Astrocyte (in vitro differentiated cells and primary cell): ENCODE data around the gene PLA2G6. TPM values are rescaled to one million over a fixed set of nuclear protein-coding genes. Genes with fewer than 3 reads are reported as not detected.

Experiments used
- DNase-seq: peaks from one replicate; pipeline ENCODE4 v3.0.0-alpha.2; 2010; ENCODE audit warnings: low read depth
- FAIRE-seq: peaks from 2 replicates; lab custom pipeline; 2011; peaks lifted over from hg19 to GRCh38; lab: Jason Lieb, UNC
- H2AFZ ChIP-seq: 2 replicates; pipeline ENCODE4 v1.6.0; 2012; ENCODE audit warnings: low read depth, low read length, inconsistent platforms
- H3K27ac ChIP-seq: 2 replicates; pipeline ENCODE4 v1.5.1; 2011; ENCODE audit warnings: low read depth, low read length, inconsistent platforms
- H3K27me3 ChIP-seq: 2 replicates; pipeline ENCODE4 v1.6.0; 2011; ENCODE audit warnings: low read length, inconsistent platforms; ENCODE audit not compliant: insufficient read depth
- H3K36me3 ChIP-seq: 2 replicates; pipeline ENCODE4 v1.5.1; 2011; ENCODE audit warnings: low read length, inconsistent platforms; ENCODE audit not compliant: insufficient read depth
- H3K4me1 ChIP-seq: 2 replicates; pipeline ENCODE4 v1.5.1; 2011; ENCODE audit warnings: low read length, inconsistent platforms; ENCODE audit not compliant: insufficient read depth
- H3K4me2 ChIP-seq: 2 replicates; pipeline ENCODE4 v1.6.0; 2012; ENCODE audit warnings: low read length, inconsistent platforms
- H3K4me3 ChIP-seq: 2 replicates; pipeline ENCODE4 v1.5.1; 2011; ENCODE audit warnings: low read depth, mild to moderate bottlenecking, low read length, inconsistent platforms; ENCODE audit not compliant: insufficient read depth
- H3K79me2 ChIP-seq: 2 replicates; pipeline ENCODE4 v1.6.0; 2012; ENCODE audit warnings: mild to moderate bottlenecking, low read length, inconsistent platforms; ENCODE audit not compliant: insufficient read depth
- H3K9ac ChIP-seq: 2 replicates; pipeline ENCODE4 v1.6.0; 2012; ENCODE audit warnings: mild to moderate bottlenecking, low read length, inconsistent platforms
- H3K9me3 ChIP-seq: 2 replicates; pipeline ENCODE4 v1.5.1; 2012; ENCODE audit warnings: low read depth, mild to moderate bottlenecking, low read length, inconsistent platforms; ENCODE audit not compliant: insufficient read depth
- H4K20me1 ChIP-seq: 2 replicates; pipeline ENCODE4 v1.6.0; 2012; ENCODE audit warnings: low read length, inconsistent platforms; ENCODE audit not compliant: insufficient read depth
- H3K27ac Mint-ChIP-seq: one replicate; pipeline ENCODE4 v1.8.0; 2021; ENCODE audit warnings: mild to moderate bottlenecking, mixed read lengths; ENCODE audit not compliant: unreplicated experiment
- H3K27me3 Mint-ChIP-seq: one replicate; pipeline ENCODE4 v1.8.0; 2021; ENCODE audit warnings: low read depth, mixed read lengths; ENCODE audit not compliant: unreplicated experiment
- H3K36me3 Mint-ChIP-seq: one replicate; pipeline ENCODE4 v1.8.0; 2021; ENCODE audit warnings: low read depth, mixed read lengths; ENCODE audit not compliant: unreplicated experiment
- H3K4me1 Mint-ChIP-seq: one replicate; pipeline ENCODE4 v1.8.0; 2021; ENCODE audit warnings: low read depth, mixed read lengths; ENCODE audit not compliant: unreplicated experiment
- H3K4me3 Mint-ChIP-seq: one replicate; pipeline ENCODE4 v1.8.0; 2021; ENCODE audit warnings: mild to moderate bottlenecking, moderate library complexity, mixed read lengths; ENCODE audit not compliant: unreplicated experiment
- H3K9me3 Mint-ChIP-seq: one replicate; pipeline ENCODE4 v1.8.0; 2021; ENCODE audit warnings: mild to moderate bottlenecking, mixed read lengths; ENCODE audit not compliant: unreplicated experiment
- CTCF ChIP-seq: IDR thresholded peaks from 2 replicates; pipeline ENCODE4 v1.5.1; 2011; ENCODE audit warnings: low read depth, mild to moderate bottlenecking, inconsistent platforms, low read length, moderate library complexity; ENCODE audit not compliant: insufficient read depth
- EZH2 ChIP-seq: IDR thresholded peaks from 2 replicates; pipeline ENCODE4 v1.6.1; 2012; ENCODE audit warnings: mild to moderate bottlenecking, low read length, inconsistent platforms; ENCODE audit not compliant: insufficient read depth
- total RNA-seq: library from RNA; stranded (reverse); gene quantifications from 2 replicates; pipeline ENCODE4 v1.2.1, GENCODE V29; 2021

The PLA2G6 gene
- total RNA-seq, 1 donor from 2014 or later = 10.0 TPM

DNA sequence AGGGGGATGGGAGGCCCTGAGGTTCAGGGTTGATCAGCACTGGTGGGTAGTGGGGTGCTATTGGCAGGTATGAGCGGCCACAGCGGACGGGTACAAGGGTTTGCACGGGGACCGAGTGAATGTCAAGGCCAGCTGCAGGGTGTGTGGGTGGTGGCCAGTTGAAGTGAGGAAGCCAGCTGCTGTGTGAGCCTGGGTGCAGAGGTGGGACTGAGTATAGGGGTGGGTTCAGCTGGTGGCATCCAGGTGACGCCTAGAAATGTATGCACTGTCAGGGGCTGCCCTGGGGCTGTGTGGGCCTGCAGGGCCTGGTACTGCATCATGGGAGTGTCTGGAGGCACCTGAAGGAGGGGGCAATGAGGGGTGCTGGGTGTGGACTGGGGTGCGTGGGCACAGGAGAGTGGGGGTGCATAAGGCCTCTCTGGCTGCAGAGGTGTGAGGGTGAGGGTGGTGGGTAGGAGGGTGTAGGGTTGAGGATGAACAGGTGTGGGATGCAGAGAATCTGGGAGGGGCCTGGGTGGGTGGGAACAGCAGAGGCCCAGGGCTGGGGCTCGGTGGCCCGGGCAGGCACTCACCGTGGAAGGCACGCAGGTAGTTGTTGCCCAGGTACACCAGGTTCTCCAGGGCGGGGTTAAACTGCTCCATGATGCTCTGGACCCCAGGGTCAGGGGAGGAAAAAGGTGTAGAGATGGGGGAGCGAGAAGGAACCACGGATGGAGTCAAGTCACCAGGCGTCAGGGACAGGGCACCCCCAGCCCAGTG is 72.9 kb downstream of the PLA2G6 start:
- no peaks in the 10 kb centered on the region for H3K9me3 ChIP-seq
- TF ChIP-seq CTCF (no peak), EZH2 (no peak)
- no peak overlapping the region for H3K9ac ChIP-seq
- no peak overlapping the region for H3K27ac ChIP-seq
- no peak overlapping the region for H2AFZ ChIP-seq
- Mint-ChIP-seq H3K27ac (no peak overlapping the region), H3K27me3 (peaks cover 11% of the 10 kb centered on the region), H3K36me3 (peaks cover 3% of the 10 kb centered on the region), H3K9me3 (no peaks in the 10 kb centered on the region), H3K4me3 (no peak overlapping the region), H3K4me1 (no peaks in the 10 kb centered on the region)
- FAIRE-seq (no peak), DNase-seq (no peak)
- no peaks in the 10 kb centered on the region for H3K4me1 ChIP-seq
- no peaks in the 10 kb centered on the region for H3K79me2 ChIP-seq
- no peaks in the 10 kb centered on the region for H3K36me3 ChIP-seq
- no peaks in the 10 kb centered on the region for H3K27me3 ChIP-seq
- H3K4me2 ChIP-seq = no peak overlapping the region
- no peak overlapping the region for H3K4me3 ChIP-seq
- no peaks in the 10 kb centered on the region for H4K20me1 ChIP-seq

- no peak overlapping the region for H3K9ac ChIP-seq
- H3K27me3 ChIP-seq = no peaks in the 10 kb centered on the region
- no peaks in the 10 kb centered on the region for H3K79me2 ChIP-seq
- FAIRE-seq (no peak), DNase-seq (no peak)
- TF ChIP-seq CTCF (no peak), EZH2 (no peak)
- H3K4me3 Mint-ChIP-seq = no peak overlapping the region
- no peak overlapping the region for H3K27ac Mint-ChIP-seq
- no peak overlapping the region for H3K4me3 ChIP-seq
- no peaks in the 10 kb centered on the region for H3K36me3 ChIP-seq
- no peak overlapping the region for H3K27ac ChIP-seq
- no peak overlapping the region for H2AFZ ChIP-seq
- no peak overlapping the region for H3K4me2 ChIP-seq
- no peaks in the 10 kb centered on the region for H3K9me3 ChIP-seq
- H4K20me1 ChIP-seq = no peaks in the 10 kb centered on the region
- no peaks in the 10 kb centered on the region for H3K9me3 Mint-ChIP-seq
- peaks cover 3% of the 10 kb centered on the region for H3K36me3 Mint-ChIP-seq
- no peaks in the 10 kb centered on the region for H3K4me1 ChIP-seq
- H3K4me1 Mint-ChIP-seq = no peaks in the 10 kb centered on the region
- peaks cover 11% of the 10 kb centered on the region for H3K27me3 Mint-ChIP-seq
Observed at GRCh38 chr22:38107692-38108515, 73.7 kb downstream of the PLA2G6 start.
